Measurements from ENCODE around the gene CDK17.

- TF ChIP-seq RAD51 (IDR thresholded peaks at IDR 0.05; ENCODE audit: borderline replicate concordance, low read depth) (no peak), MAX (CRISPR knock-in tag; IDR thresholded peaks at IDR 0.05) (no peak), ZBTB12 (CRISPR knock-in tag; IDR thresholded peaks at IDR 0.05) (no peak), CTCF (IDR thresholded peaks at IDR 0.05 in 2 of 3, conservative IDR thresholded peaks at IDR 0.05 in 1 of 3; ENCODE audit: insufficient read depth in 2 of 3, low read depth in 1 of 3, low read length in 3 of 3) (no peak), ZNF324 (CRISPR knock-in tag; IDR thresholded peaks at IDR 0.05) (no peak), TAF15 (IDR thresholded peaks at IDR 0.05; ENCODE audit: low read depth, low read length) (no peak), YY1 (IDR thresholded peaks at IDR 0.05; ENCODE audit: borderline replicate concordance in 1 of 3, control insufficient read depth in 1 of 3, extremely low read depth in 1 of 3, insufficient read depth in 3 of 3, insufficient read length in 1 of 3, insufficient replicate concordance in 2 of 3, low read depth in 1 of 3, low read length in 2 of 3) (no peak), JUND (IDR thresholded peaks at IDR 0.05; ENCODE audit: borderline replicate concordance, low read depth, low read length) (no peak), JUND (tag; IDR thresholded peaks at IDR 0.05; ENCODE audit: borderline replicate concordance, low read depth, low read length) (no peak), FOXO4 (CRISPR knock-in tag; IDR thresholded peaks at IDR 0.05) (no peak), REST (IDR thresholded peaks at IDR 0.05; ENCODE audit: borderline replicate concordance) (no peak), REST (CRISPR knock-in tag; IDR thresholded peaks at IDR 0.05; ENCODE audit: low read depth) (no peak), CREM (IDR thresholded peaks at IDR 0.05; ENCODE audit: low read depth) (no peak), ZNF431 (CRISPR knock-in tag; IDR thresholded peaks at IDR 0.05) (no peak), HINFP (tag; conservative IDR thresholded peaks at IDR 0.05; ENCODE audit: low read depth) (no peak)
Observed at GRCh38 chr12:96321941-96322340, 78.3 kb downstream of the CDK17 start.

Data from K562 (cell line).